Stimulated activated CD4-positive, alpha-beta T cell treated with anti-CD3 and anti-CD28 coated beads, Interleukin-1b, Interleukin-23, amount 100 ng/mL, for 1 hour (primary cell): ENCODE measurements around the gene IMMP2L.
"Not testable (repeated sequence)": the region's sequence is repeated elsewhere in the genome, so short reads cannot be mapped to it uniquely, and the experiment has no call there.

ENCODE experiments used
- DNase-seq, 2 donors: peaks; one replicate each; pipeline ENCODE4 v3.0.0-alpha.2; 2020; ENCODE audit warnings: low read depth in 2 of 2

Gene IMMP2L

GRCh38 chr7:111339006-111339405 is 223.3 kb downstream of the IMMP2L start:
- no peak for DNase-seq

GRCh38 chr7:111333010-111333409 is 229.3 kb downstream of the IMMP2L start:
- no peak for DNase-seq

DNA sequence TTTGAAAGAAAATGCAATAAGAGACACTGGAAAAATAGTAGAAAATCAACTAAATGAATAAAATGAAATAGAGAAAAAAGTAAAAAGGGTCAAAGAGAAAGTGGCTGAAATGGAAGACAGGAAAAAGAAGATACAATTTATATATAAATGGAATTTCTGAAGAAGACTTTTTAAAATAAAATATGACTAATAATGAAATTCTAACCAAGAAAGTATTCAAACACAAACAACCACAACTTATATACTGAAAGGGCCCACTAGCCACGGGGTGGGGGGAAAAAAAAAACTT is 232.1 kb downstream of the IMMP2L start:
- DNase-seq = no peak

DNA sequence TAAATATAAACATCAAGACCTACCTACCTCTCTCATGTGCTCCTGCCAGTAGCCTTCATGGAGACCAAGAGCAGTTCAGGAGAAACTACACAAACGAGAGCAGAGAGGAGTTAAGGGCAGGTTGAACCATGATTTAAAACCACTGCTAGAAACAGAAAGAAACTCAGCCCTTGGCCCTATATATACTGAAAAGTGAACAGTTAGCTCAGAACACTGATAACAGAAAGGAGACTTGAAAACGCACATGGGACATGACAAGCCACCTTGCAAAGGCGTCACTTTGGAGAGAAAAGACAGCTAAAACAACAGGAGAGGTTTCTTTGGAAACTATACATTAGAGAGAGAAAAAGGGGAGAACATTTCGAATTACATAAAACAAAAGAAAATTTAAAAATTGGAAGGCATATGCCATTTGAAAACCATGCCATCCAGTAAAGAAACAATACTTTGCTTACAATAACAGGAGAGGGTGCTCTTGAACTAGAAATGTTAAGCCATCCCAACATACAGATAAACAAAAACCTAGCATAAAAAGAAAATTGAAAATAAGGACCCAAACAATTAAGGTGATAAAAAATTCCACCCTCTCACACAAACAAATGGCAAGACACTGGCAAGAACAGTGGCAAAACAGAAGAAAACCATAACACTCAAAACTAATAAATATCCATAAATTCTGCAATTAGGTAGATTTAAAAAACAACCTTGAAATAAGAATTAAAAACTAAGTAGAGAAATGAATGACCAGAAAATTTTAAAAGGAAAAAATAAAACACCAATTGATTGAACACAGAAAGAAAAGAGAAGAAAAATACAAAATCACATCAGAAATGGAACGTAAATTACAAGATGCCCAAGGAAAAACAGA is 232.7 kb downstream of the IMMP2L start:
- DNase-seq = no peak

DNA sequence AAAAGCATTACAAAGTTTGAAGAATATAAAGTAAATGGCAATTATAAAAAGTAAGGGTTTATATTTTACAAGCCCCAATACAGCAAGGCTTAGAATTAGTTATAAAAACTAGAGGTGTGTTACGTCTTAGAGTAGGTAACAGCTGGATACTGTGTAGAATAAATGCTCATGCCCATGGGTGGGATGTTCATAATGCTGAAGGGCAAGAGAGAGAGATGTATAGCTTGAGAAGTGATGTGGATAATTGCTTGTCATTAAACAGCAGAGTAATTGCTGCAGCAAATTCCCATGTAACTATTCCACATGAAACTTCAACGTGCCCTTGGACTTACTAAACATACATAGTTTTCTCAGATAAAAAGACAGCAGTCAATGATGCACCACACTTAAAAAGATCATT is 233.8 kb downstream of the IMMP2L start:
- DNase-seq = no peak

- DNase-seq = no peak
Observed at GRCh38 chr7:111324776-111325175, 237.5 kb downstream of the IMMP2L start.

- no peak for DNase-seq
Observed at GRCh38 chr7:111324228-111324627, 238.1 kb downstream of the IMMP2L start.

- DNase-seq = not testable (repeated sequence)
Observed at GRCh38 chr7:111323670-111324069, 238.6 kb downstream of the IMMP2L start.

DNA sequence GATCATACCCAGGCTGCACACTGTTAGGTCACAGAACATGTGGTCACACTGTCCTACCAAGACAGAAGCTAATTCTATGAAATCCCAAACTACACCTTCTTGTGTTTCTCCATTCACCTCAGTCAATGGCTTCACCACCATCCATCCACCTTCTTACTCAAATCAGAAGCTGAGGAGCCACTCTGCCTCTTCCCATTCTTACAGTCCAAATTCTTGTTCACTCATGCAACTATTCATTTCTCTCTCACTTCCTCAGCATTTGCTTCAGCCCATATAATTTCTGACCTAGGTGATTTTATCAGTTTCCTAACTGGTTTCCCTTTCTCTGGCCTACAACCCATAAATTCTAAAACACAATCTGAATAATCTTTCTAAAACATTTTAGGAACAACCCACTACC is 242.2 kb downstream of the IMMP2L start:
- DNase-seq = no peak

DNA sequence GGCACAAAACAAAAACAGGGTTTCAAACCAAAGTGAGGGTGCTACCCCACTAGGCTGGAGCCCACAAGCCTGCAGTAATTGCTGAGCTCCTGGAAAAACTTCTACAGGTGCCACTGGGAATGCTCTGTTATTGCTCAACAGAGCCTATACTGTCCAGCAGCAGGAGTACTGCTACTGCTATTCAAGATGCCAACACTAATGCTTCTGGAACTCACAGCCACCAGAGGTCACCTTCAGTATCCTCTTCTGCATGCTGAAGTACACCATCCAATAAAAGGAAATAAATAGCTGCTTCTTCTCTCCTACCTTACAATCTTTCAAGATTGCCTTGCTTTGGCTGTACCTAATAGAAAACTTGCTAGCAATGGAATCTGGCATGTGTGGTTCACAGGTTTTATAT is 249.3 kb downstream of the IMMP2L start:
- DNase-seq = no peak

GRCh38 chr7:111308691-111309090 is 253.6 kb downstream of the IMMP2L start:
- no peak for DNase-seq

GRCh38 chr7:111301891-111302290 is 260.4 kb downstream of the IMMP2L start:
- no peak for DNase-seq

- DNase-seq = no peak
Observed at GRCh38 chr7:111294494-111294893, 267.8 kb downstream of the IMMP2L start.

- no peak for DNase-seq
Observed at GRCh38 chr7:111292026-111292470, 270.2 kb downstream of the IMMP2L start.

GRCh38 chr7:111290982-111291381 is 271.3 kb downstream of the IMMP2L start:
- DNase-seq = no peak

- DNase-seq = no peak
Observed at GRCh38 chr7:111290419-111290818, 271.9 kb downstream of the IMMP2L start.

DNA sequence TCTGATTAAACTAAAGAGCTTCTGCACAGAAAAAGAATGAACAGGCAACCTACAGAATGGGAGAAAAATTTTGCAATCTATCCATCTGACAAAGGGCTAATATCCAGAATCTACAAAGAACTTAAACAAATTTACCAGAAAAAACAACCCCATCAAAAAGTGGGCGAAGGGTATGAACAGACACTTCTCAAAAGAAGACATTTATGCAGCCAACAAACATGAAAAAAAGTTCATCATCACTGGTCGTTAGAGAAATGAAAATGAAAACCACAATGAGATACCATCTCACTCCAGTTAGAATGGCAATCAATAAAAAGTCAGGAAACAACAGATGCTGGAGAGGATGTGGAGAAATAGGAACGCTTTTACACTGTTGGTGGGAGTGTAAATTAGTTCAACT is 273.9 kb downstream of the IMMP2L start:
- not testable (repeated sequence) for DNase-seq

GRCh38 chr7:111282626-111283025 is 279.7 kb downstream of the IMMP2L start:
- no peak for DNase-seq

DNA sequence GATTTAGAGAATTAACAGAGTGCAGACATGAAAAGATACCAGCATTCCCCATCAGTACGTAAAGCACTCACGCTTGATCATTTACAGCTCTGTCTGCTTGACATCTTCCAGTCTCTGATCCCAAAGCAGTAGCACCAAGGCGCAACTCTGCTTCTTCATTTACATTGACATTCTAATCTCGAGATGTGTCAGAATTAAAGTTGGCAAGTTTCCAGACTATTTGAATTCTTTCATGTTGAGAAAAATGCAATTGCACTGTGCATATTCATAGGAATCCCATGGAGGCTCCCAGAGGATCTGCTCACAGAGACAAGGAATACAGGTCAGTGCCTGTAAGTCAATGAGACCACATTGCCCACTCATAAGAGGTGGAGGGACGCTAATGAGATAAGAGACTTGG is 287.4 kb downstream of the IMMP2L start:
- DNase-seq = no peak

DNA sequence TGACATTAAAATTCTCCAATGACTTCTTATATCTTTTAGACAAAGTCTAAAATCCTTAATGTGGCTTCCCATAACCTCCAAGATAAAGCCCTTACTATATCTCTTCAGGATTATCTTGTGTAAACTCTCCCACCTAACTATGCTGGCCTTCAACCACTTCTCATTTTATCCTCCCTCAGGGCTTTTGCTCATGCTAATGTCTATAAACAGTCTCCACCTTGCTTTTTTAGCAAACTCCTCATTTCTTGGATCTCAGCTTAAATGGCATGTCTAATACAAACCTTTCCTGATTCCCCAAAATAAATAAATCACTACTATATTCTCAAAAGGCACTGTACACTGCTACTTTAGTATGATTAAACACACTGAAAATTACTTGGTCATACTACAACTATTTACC is 290.2 kb downstream of the IMMP2L start:
- DNase-seq = no peak

DNA sequence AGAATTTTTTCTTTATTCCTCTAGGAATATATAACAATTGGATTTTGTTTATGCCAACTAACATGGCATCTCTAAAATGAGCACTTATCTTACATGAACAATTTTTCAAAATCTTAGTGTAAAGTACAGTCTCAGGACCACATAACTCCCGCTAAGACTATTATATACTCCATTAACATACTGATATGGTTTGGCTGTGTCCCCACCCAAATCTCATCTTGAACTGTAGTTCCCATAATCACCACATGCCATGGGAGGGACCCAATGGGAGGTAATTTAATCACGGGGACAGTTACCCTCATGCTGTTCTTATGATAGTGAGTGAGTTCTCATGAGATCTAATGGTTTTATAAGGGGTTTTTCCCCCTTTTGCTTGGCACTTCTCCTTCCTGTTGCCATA is 291.5 kb downstream of the IMMP2L start:
- not testable (repeated sequence) for DNase-seq

GRCh38 chr7:111268941-111269340 is 293.4 kb downstream of the IMMP2L start:
- no peak for DNase-seq

GRCh38 chr7:111266613-111267012 is 295.7 kb downstream of the IMMP2L start:
- DNase-seq = no peak

DNA sequence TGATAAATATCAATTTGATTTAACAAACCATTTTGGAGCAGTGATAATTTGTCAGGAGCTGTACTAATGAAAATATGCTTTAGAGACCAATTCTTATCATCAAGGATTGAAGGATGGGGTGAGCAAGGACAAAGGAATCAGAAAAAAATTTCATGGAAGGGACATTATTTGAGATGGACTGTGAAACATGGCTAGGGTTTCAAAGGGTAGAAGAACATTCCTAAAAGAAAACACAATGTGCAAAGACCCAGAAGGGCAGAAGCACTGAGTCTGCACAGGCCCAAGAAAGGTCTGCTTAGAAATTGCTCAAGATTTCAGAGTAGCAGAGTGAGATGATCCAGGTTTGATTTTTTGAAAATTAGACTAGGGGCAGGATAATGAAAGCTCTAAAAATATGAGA is 296.9 kb downstream of the IMMP2L start:
- no peak for DNase-seq
